Testis (tissue), 3 donors: ENCODE measurements around the gene MAMDC2. TPM values are rescaled to one million over a fixed set of nuclear protein-coding genes. Genes with fewer than 3 reads are reported as not detected.
A peak's percentile ranks its signal among the peaks of the same experiment; 100 is the strongest.

Experiments
- DNase-seq: peaks from one replicate; pipeline ENCODE4 v3.0.0-alpha.2; 2019
- H3K27ac ChIP-seq, 2 donors: fragments of 200-600 bp; sonication (generic); one replicate each; pipeline ENCODE4 v1.5.1; 2019
- H3K27me3 ChIP-seq: fragments of 200-600 bp; sonication (generic); one replicate; pipeline ENCODE4 v1.5.1; 2019
- H3K36me3 ChIP-seq: fragments of 200-600 bp; sonication (generic); one replicate; pipeline ENCODE4 v1.5.1; 2017; ENCODE audit warnings: low read depth; ENCODE audit errors: missing control alignments
- H3K4me1 ChIP-seq: fragments of 200-600 bp; sonication (generic); one replicate; pipeline ENCODE4 v1.5.1; 2019
- H3K4me3 ChIP-seq, 2 donors: fragments of 200-600 bp; sonication (generic); one replicate each; pipeline ENCODE4 v1.5.1; 2017 to 2019
- H3K9me3 ChIP-seq: fragments of 200-600 bp; sonication (generic); one replicate; pipeline ENCODE4 v1.5.1; 2017
- POLR2A ChIP-seq: fragments of 450-650 bp; IDR thresholded peaks from one replicate; pipeline ENCODE4 v1.6.1; 2017; ENCODE audit warnings: antibody characterized with exemption, mild to moderate bottlenecking, moderate library complexity
- WGBS, 2 donors: methylation state at CpG; one replicate each; pipeline ENCODE4 v1.1.5; 2018; 5-methylcytosine and 5-hydroxymethylcytosine counted together
- intact Hi-C: fragments of 100-400 bp; cut with DNase I; formaldehyde crosslinking; loops from one replicate; pipeline ENCODE4 v1.15.1; 2023; ENCODE audit warnings: low total_unique reads
- polyA plus RNA-seq: library from polyadenylated mRNA; stranded (reverse); fragments of 350-450 nt; fragmentation: Illumina TruSeq; extraction: RNeasy Lipid Tissue Mini Kit (QIAGEN cat#74804); gene quantifications from one replicate; pipeline ENCODE4 v1.2.3, GENCODE V29; 2014; ENCODE audit warnings: low read depth, low replicate concordance; ENCODE audit not compliant: insufficient read depth
- total RNA-seq, 2 donors: library from RNA; depleted of rRNA; stranded (reverse); fragments of >200 nt; gene quantifications; one replicate each; pipeline ENCODE4 v1.2.3, GENCODE V29; 2016
- TF ChIP-seq, protein P1 (sequence below), 3 experiments: fragments of 450-650 bp in 2 of 3; fragments of 200-600 bp in 1 of 3; sonication (generic) in 1 of 3; IDR thresholded peaks; one replicate each; pipeline ENCODE4 v1.5.1; 2016 to 2019; ENCODE audit warnings: antibody characterized with exemption in 3 of 3, mild to moderate bottlenecking in 2 of 3, moderate library complexity in 1 of 3

MAMDC2 gene
- total and polyA plus RNA-seq, 3 donors from 2014 or later, result 13.7 to 28.3 (median 15.1) TPM

DNA sequence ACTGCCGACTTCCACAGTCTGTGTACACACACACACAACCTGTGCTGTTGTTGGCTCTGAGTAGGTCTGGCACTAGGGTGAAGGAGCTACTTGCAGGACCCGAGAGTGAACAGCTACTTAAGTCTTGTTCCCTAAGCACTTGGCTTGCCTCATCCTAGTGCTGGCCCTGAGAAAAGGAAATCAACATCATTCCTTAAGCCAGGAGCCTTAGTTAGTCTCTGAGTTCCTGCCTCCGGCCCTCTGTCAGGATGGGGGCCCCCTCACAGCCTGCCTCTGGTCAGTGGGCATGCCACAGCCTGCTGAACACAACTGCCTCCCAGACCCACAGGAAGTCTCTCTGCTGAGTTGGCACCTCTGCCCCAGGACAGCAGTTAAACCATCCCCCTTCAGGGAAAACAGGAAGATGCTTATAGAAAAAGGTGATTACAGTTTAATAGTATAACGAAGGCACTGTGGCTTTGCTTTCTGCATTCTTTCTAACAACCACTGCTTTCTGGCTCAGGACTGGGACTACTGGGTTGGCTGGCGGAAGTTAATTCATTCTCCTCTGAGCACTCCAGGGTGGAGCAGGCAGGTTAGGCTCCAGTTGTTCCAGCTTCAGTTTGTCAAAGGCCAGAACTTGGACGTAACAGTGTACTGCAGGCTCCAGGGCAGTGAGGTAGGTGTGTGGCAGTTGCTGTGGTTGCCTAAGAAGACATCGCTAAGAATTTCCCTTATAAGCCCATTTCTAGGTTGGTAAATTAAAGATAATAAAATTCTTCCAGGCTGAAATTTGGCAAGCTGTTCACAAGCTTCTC lies 2.8 kb downstream of the MAMDC2 start:
- TF ChIP-seq, protein P1, sequence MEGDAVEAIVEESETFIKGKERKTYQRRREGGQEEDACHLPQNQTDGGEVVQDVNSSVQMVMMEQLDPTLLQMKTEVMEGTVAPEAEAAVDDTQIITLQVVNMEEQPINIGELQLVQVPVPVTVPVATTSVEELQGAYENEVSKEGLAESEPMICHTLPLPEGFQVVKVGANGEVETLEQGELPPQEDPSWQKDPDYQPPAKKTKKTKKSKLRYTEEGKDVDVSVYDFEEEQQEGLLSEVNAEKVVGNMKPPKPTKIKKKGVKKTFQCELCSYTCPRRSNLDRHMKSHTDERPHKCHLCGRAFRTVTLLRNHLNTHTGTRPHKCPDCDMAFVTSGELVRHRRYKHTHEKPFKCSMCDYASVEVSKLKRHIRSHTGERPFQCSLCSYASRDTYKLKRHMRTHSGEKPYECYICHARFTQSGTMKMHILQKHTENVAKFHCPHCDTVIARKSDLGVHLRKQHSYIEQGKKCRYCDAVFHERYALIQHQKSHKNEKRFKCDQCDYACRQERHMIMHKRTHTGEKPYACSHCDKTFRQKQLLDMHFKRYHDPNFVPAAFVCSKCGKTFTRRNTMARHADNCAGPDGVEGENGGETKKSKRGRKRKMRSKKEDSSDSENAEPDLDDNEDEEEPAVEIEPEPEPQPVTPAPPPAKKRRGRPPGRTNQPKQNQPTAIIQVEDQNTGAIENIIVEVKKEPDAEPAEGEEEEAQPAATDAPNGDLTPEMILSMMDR (IDR thresholded peaks at IDR 0.05), result no peak
- TF ChIP-seq POLR2A, result no peak
- Histone ChIP-seq H3K4me3 (peak overlapping the region in 1 of 2 donors; percentile 3), H3K36me3 (no peaks in the 10 kb centered on the region), H3K27me3 (no peaks in the 10 kb centered on the region), H3K9me3 (no peaks in the 10 kb centered on the region), H3K4me1 (peaks cover 37% of the 10 kb centered on the region), H3K27ac (peak overlapping the region; percentile 84 to 87)
- 46 to 53% methylated on average over 5 to 7 of the region's 7 CpGs for WGBS, 2 donors
- no peak for DNase-seq
- intact Hi-C loops, result no loop called here

GRCh38 chr9:70049236-70049635 lies 5.6 kb downstream of the MAMDC2 start:
- peak; percentile 90 for DNase-seq
- Histone ChIP-seq H3K4me1 (peaks cover 44% of the 10 kb centered on the region), H3K27ac (peak overlapping the region; percentile 85 to 87), H3K36me3 (no peaks in the 10 kb centered on the region), H3K27me3 (no peaks in the 10 kb centered on the region), H3K4me3 (no peak overlapping the region), H3K9me3 (no peaks in the 10 kb centered on the region)
- 34 to 57% methylated on average over 4 of the region's 4 CpGs for WGBS, 2 donors
- intact Hi-C loops, result no loop called here
- TF ChIP-seq, protein P1 (IDR thresholded peaks at IDR 0.05), result no peak
- no peak for TF ChIP-seq POLR2A

DNA sequence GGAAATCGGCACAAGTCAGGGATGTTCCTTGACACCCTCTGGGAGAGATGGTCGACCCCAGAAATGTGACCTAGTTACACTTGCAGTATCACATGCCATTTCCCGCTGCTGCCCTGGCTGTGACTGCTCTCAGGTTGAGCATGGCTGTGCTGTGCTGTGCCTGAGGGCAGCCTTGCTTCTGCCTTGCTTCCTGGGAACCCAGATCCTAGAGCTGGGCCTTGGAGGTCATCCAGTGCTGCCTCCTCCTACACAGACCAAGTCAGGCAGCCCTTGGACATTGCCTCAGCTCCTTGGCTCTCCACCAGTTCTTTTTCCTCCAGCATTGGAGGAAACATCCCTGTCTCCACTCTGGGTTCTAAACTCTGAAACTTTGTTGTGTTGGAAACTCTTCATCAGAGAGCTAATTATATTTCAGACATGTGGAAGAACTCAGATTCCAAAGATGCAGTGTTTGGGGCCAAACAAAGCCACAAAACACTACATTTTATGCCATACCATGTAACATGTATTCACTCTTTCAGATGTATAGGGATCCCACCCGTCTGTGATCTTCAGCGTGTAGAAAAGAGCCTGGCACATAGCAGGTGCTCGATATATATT lies 6.1 kb downstream of the MAMDC2 start:
- Histone ChIP-seq H3K36me3 (no peaks in the 10 kb centered on the region), H3K27me3 (no peaks in the 10 kb centered on the region), H3K4me1 (peaks cover 44% of the 10 kb centered on the region), H3K4me3 (no peak overlapping the region), H3K9me3 (no peaks in the 10 kb centered on the region), H3K27ac (peak overlapping the region; percentile 85 to 87)
- peak; percentile 96 for DNase-seq
- 49 to 58% methylated on average over 6 of the region's 6 CpGs for WGBS, 2 donors
- TF ChIP-seq, protein P1 (IDR thresholded peaks at IDR 0.05), result no peak
- TF ChIP-seq POLR2A, result no peak
- intact Hi-C loops, result no loop called here

GRCh38 chr9:70052768-70053167 lies 9.1 kb downstream of the MAMDC2 start:
- no peak overlapping the region for H3K27ac ChIP-seq
- WGBS, 2 donors, result 88 to 100% methylated on average over 1 of the region's 1 CpG
- intact Hi-C loops, result no loop called here

More at GRCh38 chr9:70052768-70053167, 9.1 kb downstream of the MAMDC2 start:
- no peaks in the 10 kb centered on the region for H3K9me3 ChIP-seq
- H3K4me3 ChIP-seq, result no peak overlapping the region
- DNase-seq, result no peak
- H3K27me3 ChIP-seq, result no peaks in the 10 kb centered on the region
- no peaks in the 10 kb centered on the region for H3K36me3 ChIP-seq
- H3K4me1 ChIP-seq, result peaks cover 36% of the 10 kb centered on the region
- TF ChIP-seq, protein P1 (IDR thresholded peaks at IDR 0.05), result no peak
- no peak for TF ChIP-seq POLR2A
